Kidney glomerular epithelial cell (primary cell): ENCODE results near the gene SLC25A44.
"Not testable (repeated sequence)": the region's sequence is repeated elsewhere in the genome, so short reads cannot be mapped to it uniquely, and the experiment has no call there.

Experiments
- DNase-seq: peaks from one replicate; lab custom pipeline; 2025; lab: John Stamatoyannopoulos, UW

Gene SLC25A44

GRCh38 chr1:156163712-156164111, 30.2 kb upstream of the SLC25A44 start:
- DNase-seq, result no peak

GRCh38 chr1:156164125-156164831, 29.6 kb upstream of the SLC25A44 start:
- no peak for DNase-seq

- DNase-seq, result peak; percentile 30
Measured at GRCh38 chr1:156165083-156165482, 28.8 kb upstream of the SLC25A44 start.

- DNase-seq, result no peak
Measured at GRCh38 chr1:156167536-156167935, 26.4 kb upstream of the SLC25A44 start.

GRCh38 chr1:156172696-156173470, 21.0 kb upstream of the SLC25A44 start:
- DNase-seq, result no peak

- no peak for DNase-seq
Measured at GRCh38 chr1:156176610-156177210, 17.2 kb upstream of the SLC25A44 start.

- no peak for DNase-seq
Measured at GRCh38 chr1:156177919-156178654, 15.8 kb upstream of the SLC25A44 start.

GRCh38 chr1:156180471-156180870, 13.4 kb upstream of the SLC25A44 start:
- no peak for DNase-seq

GRCh38 chr1:156181391-156181924, 12.4 kb upstream of the SLC25A44 start:
- DNase-seq, result not testable (repeated sequence)

- DNase-seq, result not testable (repeated sequence)
Measured at GRCh38 chr1:156182010-156182779, 11.7 kb upstream of the SLC25A44 start.

GRCh38 chr1:156186347-156187177, 7.3 kb upstream of the SLC25A44 start:
- DNase-seq, result not testable (repeated sequence)

GRCh38 chr1:156190265-156190664, 3.6 kb upstream of the SLC25A44 start:
- not testable (repeated sequence) for DNase-seq

GRCh38 chr1:156191292-156191964, 2.5 kb upstream of the SLC25A44 start:
- DNase-seq, result no peak

- DNase-seq, result no peak
Measured at GRCh38 chr1:156193208-156193487, 756 bp upstream of the SLC25A44 start.

GRCh38 chr1:156194300-156194652, 372 bp downstream of the SLC25A44 start:
- DNase-seq, result no peak

- no peak for DNase-seq
Measured at GRCh38 chr1:156195853-156196252, 1.9 kb downstream of the SLC25A44 start.

GRCh38 chr1:156196445-156196844, 2.5 kb downstream of the SLC25A44 start:
- no peak for DNase-seq

- DNase-seq, result no peak
Measured at GRCh38 chr1:156198831-156199349, 5.0 kb downstream of the SLC25A44 start.

- DNase-seq, result no peak
Measured at GRCh38 chr1:156200044-156200443, 6.1 kb downstream of the SLC25A44 start.

GRCh38 chr1:156203331-156203730, 9.4 kb downstream of the SLC25A44 start:
- DNase-seq, result no peak
